Keratinocyte (primary cell): Measurements from ENCODE around the gene REV1. TPM values are rescaled to one million over a fixed set of nuclear protein-coding genes. Genes with fewer than 3 reads are reported as not detected.

Experiments
- DNase-seq: peaks from one replicate; pipeline ENCODE4 v3.0.0-alpha.2; 2011; ENCODE audit warnings: low read depth, missing footprints, low spot score
- FAIRE-seq: peaks from 2 replicates; lab custom pipeline; 2011; peaks lifted over from hg19 to GRCh38; lab: Jason Lieb, UNC
- H2AFZ ChIP-seq: 2 replicates; pipeline ENCODE4 v1.6.0; 2012; ENCODE audit warnings: low read length, control low read depth, inconsistent platforms; ENCODE audit not compliant: control insufficient read depth
- H3K27ac ChIP-seq: 2 replicates; pipeline ENCODE4 v1.5.1; 2011; ENCODE audit warnings: low read length; ENCODE audit not compliant: control insufficient read depth, insufficient read depth
- H3K27me3 ChIP-seq: 3 replicates; pipeline ENCODE4 v1.6.0; 2011; ENCODE audit warnings: low read length; ENCODE audit not compliant: control insufficient read depth, insufficient read depth; ENCODE audit errors: extremely low read depth
- H3K36me3 ChIP-seq, 2 experiments: 2 replicates in 1 of 2; 3 replicates in 1 of 2; pipeline ENCODE4 v1.5.1; 2011; ENCODE audit warnings: low read length in 2 of 2, mild to moderate bottlenecking in 1 of 2; ENCODE audit not compliant: control insufficient read depth in 2 of 2, insufficient read depth in 2 of 2; ENCODE audit errors: extremely low read depth in 1 of 2
- H3K4me1 ChIP-seq: 3 replicates; pipeline ENCODE4 v1.5.1; 2011; ENCODE audit warnings: low read length; ENCODE audit not compliant: control insufficient read depth, insufficient read depth; ENCODE audit errors: extremely low read depth
- H3K4me2 ChIP-seq: 3 replicates; pipeline ENCODE4 v1.6.0; 2011; ENCODE audit warnings: low read depth, low read length; ENCODE audit not compliant: control insufficient read depth, insufficient read depth; ENCODE audit errors: extremely low read depth
- H3K4me3 ChIP-seq, 3 experiments: fragments of 200-600 bp in 1 of 3; sonication (generic) in 1 of 3; 2 replicates in 2 of 3; 3 replicates in 1 of 3; pipeline ENCODE4 v1.5.1; 2011 to 2016; ENCODE audit warnings: low read length in 3 of 3, mild to moderate bottlenecking in 3 of 3, control low read depth in 2 of 3, inconsistent platforms in 1 of 3, low read depth in 1 of 3, mixed read lengths in 1 of 3, mixed run types in 1 of 3, moderate library complexity in 1 of 3; ENCODE audit not compliant: control insufficient read depth in 2 of 3, insufficient read depth in 2 of 3; ENCODE audit errors: extremely low read depth in 1 of 3
- H3K79me2 ChIP-seq: 2 replicates; pipeline ENCODE4 v1.6.0; 2012; ENCODE audit warnings: low read length; ENCODE audit not compliant: control insufficient read depth, insufficient read depth
- H3K9ac ChIP-seq: 3 replicates; pipeline ENCODE4 v1.6.0; 2011; ENCODE audit warnings: low read length; ENCODE audit not compliant: control insufficient read depth, insufficient read depth; ENCODE audit errors: extremely low read depth
- H3K9me1 ChIP-seq: 3 replicates; pipeline ENCODE4 v1.6.0; 2011; ENCODE audit warnings: low read length; ENCODE audit not compliant: control insufficient read depth, insufficient read depth; ENCODE audit errors: extremely low read depth
- H3K9me3 ChIP-seq: 2 replicates; pipeline ENCODE4 v1.5.1; 2012; ENCODE audit warnings: low read depth, low read length; ENCODE audit not compliant: control insufficient read depth
- H4K20me1 ChIP-seq: 3 replicates; pipeline ENCODE4 v1.6.0; 2011; ENCODE audit warnings: low read length; ENCODE audit not compliant: control insufficient read depth, insufficient read depth; ENCODE audit errors: extremely low read depth
- EZH2 ChIP-seq: IDR thresholded peaks from one replicate; pipeline ENCODE4 v1.6.1; 2012; ENCODE audit warnings: inconsistent platforms, mild to moderate bottlenecking, low read length, moderate library complexity
- dilution Hi-C: fragments of 300-500 bp; cut with MboI; formaldehyde crosslinking; loops from one replicate; pipeline ENCODE4 v1.7.0; 2020; ENCODE audit warnings: low sequenced_read_pairs; ENCODE audit not compliant: extremely low pct_ligation_motif_present
- polyA plus RNA-seq, 5 experiments: library from polyadenylated mRNA; depleted of rRNA in 3 of 5; stranded (reverse) in 3 of 5; stranded (forward) in 1 of 5; unstranded in 1 of 5; fragments of >200 nt; gene quantifications; 1 replicate in 1 of 5; 2 replicates in 3 of 5; 3 replicates in 1 of 5; pipeline versions ENCODE4 v1.2.1 to v1.2.3, GENCODE V29; 2011 to 2012; ENCODE audit warnings: missing spikeins in 2 of 5, low read depth in 1 of 5, low replicate concordance in 1 of 5
- TF ChIP-seq, protein P1 (sequence below), 3 experiments: IDR thresholded peaks in 1 of 3; conservative IDR thresholded peaks in 1 of 3; optimal IDR thresholded peaks in 1 of 3; 2 replicates in 2 of 3; 3 replicates in 1 of 3; pipeline versions ENCODE3 to v1.5.1; 2011; ENCODE audit warnings: low read length in 3 of 3, mild to moderate bottlenecking in 3 of 3, moderate library complexity in 2 of 3, control low read depth in 1 of 3, inconsistent platforms in 1 of 3; ENCODE audit not compliant: insufficient read depth in 2 of 3; ENCODE audit errors: extremely low read depth in 1 of 3

REV1 gene
- polyA plus RNA-seq, 1 donor (not counting 4 experiments of a cell fraction or from before 2014, with no cell fraction given): 56.4 TPM

DNA sequence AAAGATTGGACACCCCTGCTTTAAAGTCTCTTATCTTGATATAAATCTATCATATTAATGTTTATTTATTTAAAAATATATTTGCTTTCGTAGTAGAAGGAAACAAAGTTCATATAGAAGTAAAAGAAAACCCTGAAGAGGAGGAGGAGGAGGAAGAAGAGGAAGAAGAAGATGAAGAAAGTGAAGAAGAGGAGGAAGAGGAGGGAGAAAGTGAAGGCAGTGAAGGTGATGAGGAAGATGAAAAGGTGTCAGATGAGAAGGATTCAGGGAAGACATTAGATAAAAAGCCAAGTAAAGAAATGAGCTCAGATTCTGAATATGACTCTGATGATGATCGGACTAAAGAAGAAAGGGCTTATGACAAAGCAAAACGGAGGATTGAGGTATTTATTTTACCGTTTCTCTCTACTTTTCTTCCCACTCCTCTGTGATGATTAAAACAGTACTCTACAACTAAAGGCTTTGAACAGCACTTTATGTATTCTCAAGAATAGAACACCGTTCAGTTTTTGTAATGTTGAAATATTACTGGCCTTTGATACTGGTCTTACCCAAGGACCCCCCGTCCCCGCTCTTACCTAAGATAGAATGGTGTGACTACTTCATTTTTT lies 113.5 kb downstream of the REV1 start:
- Histone ChIP-seq H2AFZ (no peak overlapping the region), H4K20me1 (no peaks in the 10 kb centered on the region), H3K9ac (no peak overlapping the region), H3K4me2 (no peak overlapping the region), H3K4me3 (no peak overlapping the region), H3K9me3 (no peaks in the 10 kb centered on the region), H3K4me1 (no peaks in the 10 kb centered on the region), H3K27me3 (no peaks in the 10 kb centered on the region), H3K36me3 (peaks cover 12 to 22% of the 10 kb centered on the region in 2 experiments), H3K79me2 (no peaks in the 10 kb centered on the region), H3K9me1 (no peaks in the 10 kb centered on the region), H3K27ac (no peak overlapping the region)
- no peak for DNase-seq
- FAIRE-seq: no peak
- dilution Hi-C loops: no loop called here
- TF ChIP-seq, protein P1, sequence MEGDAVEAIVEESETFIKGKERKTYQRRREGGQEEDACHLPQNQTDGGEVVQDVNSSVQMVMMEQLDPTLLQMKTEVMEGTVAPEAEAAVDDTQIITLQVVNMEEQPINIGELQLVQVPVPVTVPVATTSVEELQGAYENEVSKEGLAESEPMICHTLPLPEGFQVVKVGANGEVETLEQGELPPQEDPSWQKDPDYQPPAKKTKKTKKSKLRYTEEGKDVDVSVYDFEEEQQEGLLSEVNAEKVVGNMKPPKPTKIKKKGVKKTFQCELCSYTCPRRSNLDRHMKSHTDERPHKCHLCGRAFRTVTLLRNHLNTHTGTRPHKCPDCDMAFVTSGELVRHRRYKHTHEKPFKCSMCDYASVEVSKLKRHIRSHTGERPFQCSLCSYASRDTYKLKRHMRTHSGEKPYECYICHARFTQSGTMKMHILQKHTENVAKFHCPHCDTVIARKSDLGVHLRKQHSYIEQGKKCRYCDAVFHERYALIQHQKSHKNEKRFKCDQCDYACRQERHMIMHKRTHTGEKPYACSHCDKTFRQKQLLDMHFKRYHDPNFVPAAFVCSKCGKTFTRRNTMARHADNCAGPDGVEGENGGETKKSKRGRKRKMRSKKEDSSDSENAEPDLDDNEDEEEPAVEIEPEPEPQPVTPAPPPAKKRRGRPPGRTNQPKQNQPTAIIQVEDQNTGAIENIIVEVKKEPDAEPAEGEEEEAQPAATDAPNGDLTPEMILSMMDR (optimal IDR thresholded peaks at IDR 0.05 in 1 of 3, IDR thresholded peaks at IDR 0.05 in 1 of 3, conservative IDR thresholded peaks at IDR 0.05 in 1 of 3; ENCODE audit: extremely low read depth in 1 of 3, insufficient read depth in 2 of 3, low read length in 3 of 3): no peak
- no peak for TF ChIP-seq EZH2

DNA sequence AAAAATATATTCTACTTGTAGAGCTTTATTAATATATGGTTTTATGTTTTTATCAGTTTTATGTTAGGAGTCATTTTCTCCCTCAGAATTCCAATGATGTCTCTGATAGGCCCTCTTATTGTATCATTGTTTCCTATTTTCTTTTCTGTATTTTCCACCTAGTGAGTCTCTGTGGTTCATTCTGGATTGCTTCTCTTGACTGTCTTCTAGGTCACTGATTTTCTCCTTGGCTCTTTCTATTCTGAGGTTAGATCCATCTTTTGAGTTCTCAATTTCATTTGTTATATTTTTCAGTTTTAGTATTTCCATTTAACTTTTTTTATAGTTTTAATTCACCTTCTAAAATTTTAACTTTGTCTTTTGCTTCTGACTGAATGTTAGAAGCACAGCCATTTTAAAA lies 115.1 kb downstream of the REV1 start:
- no peaks in the 10 kb centered on the region for H3K4me1 ChIP-seq
- no peaks in the 10 kb centered on the region for H3K27me3 ChIP-seq
- H3K4me3 ChIP-seq: no peak overlapping the region
- H2AFZ ChIP-seq: no peak overlapping the region
- H3K36me3 ChIP-seq: peaks cover 12 to 19% of the 10 kb centered on the region in 2 experiments
- no peaks in the 10 kb centered on the region for H3K79me2 ChIP-seq
- DNase-seq: no peak
- dilution Hi-C loops: no loop called here
- no peaks in the 10 kb centered on the region for H4K20me1 ChIP-seq
- FAIRE-seq: no peak
- H3K9me3 ChIP-seq: no peaks in the 10 kb centered on the region
- no peaks in the 10 kb centered on the region for H3K9me1 ChIP-seq
- H3K4me2 ChIP-seq: no peak overlapping the region
- no peak overlapping the region for H3K27ac ChIP-seq
- TF ChIP-seq, protein P1 (optimal IDR thresholded peaks at IDR 0.05 in 1 of 3, IDR thresholded peaks at IDR 0.05 in 1 of 3, conservative IDR thresholded peaks at IDR 0.05 in 1 of 3; ENCODE audit: extremely low read depth in 1 of 3, insufficient read depth in 2 of 3, low read length in 3 of 3): no peak
- no peak for TF ChIP-seq EZH2
- no peak overlapping the region for H3K9ac ChIP-seq
